Adipocyte (in vitro differentiated cells): Measurements from ENCODE around the gene HEXD.

ENCODE experiments used
- DNase-seq: peaks from one replicate; pipeline ENCODE4 v3.0.0-alpha.2; 2015; ENCODE audit warnings: low read depth
- H3K27me3 ChIP-seq: replicated peaks from 2 replicates; pipeline ENCODE4 v1.7.0; 2013; ENCODE audit warnings: mild to moderate bottlenecking, low read length, moderate library complexity; ENCODE audit not compliant: control insufficient read depth, insufficient read depth
- H3K36me3 ChIP-seq: 2 replicates; pipeline ENCODE4 v1.7.0; 2013; ENCODE audit warnings: low read length, mild to moderate bottlenecking, moderate library complexity; ENCODE audit not compliant: control insufficient read depth, insufficient read depth, severe bottlenecking
- H3K4me1 ChIP-seq: 2 replicates; pipeline ENCODE4 v1.7.0; 2013; ENCODE audit warnings: mild to moderate bottlenecking, low read length, moderate library complexity; ENCODE audit not compliant: control insufficient read depth, insufficient read depth
- H3K4me3 ChIP-seq: 2 replicates; pipeline ENCODE4 v1.7.0; 2013; ENCODE audit warnings: mild to moderate bottlenecking, low read length, moderate library complexity
- H3K9ac ChIP-seq: 2 replicates; pipeline ENCODE4 v1.7.0; 2013; ENCODE audit warnings: mild to moderate bottlenecking, low read length, moderate library complexity
- H3K9me3 ChIP-seq: 2 replicates; pipeline ENCODE4 v1.7.0; 2013; ENCODE audit warnings: mild to moderate bottlenecking, low read length, moderate library complexity; ENCODE audit not compliant: control insufficient read depth

The HEXD gene

DNA sequence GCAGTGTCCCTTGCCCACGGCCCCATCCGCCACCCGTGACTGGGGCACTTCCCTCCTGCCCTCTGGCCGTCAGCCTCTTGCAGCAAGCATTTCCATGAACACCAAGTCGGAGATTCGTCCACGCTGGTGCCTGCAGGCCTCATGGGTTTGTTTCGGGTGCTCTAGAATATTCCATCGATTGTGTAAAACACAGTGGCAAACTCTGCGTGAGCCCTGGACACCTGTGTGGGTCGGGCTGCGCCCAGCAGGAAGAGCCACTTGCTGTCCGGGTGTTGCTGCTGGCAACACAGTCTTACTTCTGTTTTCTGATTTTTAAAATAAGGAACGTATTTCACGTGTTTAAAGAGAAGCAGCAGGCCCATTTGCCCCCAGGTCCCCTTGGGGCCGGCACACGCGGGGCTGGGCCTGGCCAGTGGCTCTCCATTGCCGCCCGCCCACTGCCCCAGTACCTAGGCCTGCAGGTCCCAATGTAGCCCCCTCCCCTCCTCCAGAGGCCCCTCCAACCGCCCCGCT lies 22.4 kb downstream of the HEXD start:
- Histone ChIP-seq H3K9me3 (no peaks in the 10 kb centered on the region), H3K36me3 (peaks cover 25% of the 10 kb centered on the region)
- DNase-seq: no peak

DNA sequence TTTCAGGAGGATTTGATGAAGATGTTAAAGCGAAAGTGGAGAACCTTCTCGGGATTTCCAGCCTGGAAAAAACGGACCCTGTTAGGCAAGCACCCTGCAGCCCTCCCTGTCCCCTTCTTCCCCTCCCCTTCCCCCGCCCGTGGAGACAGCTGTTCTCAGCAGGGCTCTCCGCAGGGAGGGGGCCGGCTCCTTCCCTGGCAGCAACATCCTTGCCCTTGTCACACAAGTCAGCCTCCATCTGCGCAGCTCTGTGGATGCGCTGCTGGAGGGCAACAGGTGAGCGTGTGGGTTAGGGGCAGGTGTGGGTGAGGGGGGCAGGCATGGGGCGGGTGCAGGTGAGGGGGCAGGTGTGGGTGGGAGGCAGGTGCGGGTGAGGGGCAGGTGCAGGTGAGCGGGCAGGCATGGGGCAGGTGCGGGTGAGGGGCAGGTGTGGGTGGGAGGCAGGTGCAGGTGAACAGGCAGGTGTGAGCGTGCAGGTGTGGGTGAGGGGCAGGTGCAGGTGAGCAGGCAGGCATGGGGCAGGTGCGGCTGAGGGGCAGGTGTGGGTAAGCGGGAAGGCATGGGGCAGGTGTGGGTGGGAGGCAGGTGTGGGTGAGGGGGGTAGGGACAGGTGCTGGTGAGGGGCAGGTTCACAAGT lies 23.0 kb downstream of the HEXD start:
- H3K4me3 ChIP-seq: no peak overlapping the region
- no peaks in the 10 kb centered on the region for H3K4me1 ChIP-seq
- H3K9me3 ChIP-seq: no peaks in the 10 kb centered on the region
- no peak overlapping the region for H3K9ac ChIP-seq
- peaks cover 25% of the 10 kb centered on the region for H3K36me3 ChIP-seq
- DNase-seq: no peak
- H3K27me3 ChIP-seq: no peaks in the 10 kb centered on the region

More for the DNA sequence above, 22.4 kb downstream of the HEXD start:
- Histone ChIP-seq H3K4me1 (no peaks in the 10 kb centered on the region), H3K9ac (no peak overlapping the region), H3K4me3 (no peak overlapping the region), H3K27me3 (no peaks in the 10 kb centered on the region)

DNA sequence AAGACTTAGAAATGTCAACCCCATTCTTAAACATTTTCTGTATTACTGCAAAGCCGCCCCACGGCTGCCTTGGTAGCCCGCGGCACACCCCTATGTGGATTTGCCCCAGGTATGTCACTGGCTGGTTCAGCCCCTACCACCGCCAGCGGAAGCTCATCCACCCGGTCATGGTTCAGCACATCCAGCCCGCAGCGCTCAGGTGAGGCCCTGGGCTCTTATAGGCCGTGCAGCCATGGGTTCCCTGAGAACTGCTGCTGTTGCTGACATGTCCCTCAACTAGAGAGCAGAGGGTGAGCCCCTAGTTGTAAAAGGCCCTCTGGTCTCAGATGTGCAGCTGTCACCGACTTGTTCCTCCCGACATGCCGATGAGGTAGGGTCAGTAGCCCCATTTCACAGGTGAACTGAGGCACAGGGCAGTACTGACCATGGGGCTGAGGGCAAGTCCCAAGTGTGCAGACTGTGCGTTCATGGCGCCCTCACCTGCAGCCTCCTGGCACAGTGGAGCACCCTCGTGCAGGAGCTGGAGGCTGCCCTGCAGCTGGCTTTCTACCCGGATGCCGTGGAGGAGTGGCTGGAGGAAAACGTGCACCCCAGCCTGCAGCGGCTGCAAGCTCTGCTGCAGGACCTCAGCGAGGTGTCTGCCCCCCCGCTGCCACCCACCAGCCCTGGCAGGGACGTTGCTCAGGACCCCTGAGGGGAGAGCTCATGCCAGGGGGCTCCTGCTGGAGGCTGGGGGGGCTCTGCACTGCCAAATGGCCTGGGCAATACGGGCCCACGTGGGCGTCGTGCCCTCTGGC lies 23.7 kb downstream of the HEXD start:
- no peak for DNase-seq

DNA sequence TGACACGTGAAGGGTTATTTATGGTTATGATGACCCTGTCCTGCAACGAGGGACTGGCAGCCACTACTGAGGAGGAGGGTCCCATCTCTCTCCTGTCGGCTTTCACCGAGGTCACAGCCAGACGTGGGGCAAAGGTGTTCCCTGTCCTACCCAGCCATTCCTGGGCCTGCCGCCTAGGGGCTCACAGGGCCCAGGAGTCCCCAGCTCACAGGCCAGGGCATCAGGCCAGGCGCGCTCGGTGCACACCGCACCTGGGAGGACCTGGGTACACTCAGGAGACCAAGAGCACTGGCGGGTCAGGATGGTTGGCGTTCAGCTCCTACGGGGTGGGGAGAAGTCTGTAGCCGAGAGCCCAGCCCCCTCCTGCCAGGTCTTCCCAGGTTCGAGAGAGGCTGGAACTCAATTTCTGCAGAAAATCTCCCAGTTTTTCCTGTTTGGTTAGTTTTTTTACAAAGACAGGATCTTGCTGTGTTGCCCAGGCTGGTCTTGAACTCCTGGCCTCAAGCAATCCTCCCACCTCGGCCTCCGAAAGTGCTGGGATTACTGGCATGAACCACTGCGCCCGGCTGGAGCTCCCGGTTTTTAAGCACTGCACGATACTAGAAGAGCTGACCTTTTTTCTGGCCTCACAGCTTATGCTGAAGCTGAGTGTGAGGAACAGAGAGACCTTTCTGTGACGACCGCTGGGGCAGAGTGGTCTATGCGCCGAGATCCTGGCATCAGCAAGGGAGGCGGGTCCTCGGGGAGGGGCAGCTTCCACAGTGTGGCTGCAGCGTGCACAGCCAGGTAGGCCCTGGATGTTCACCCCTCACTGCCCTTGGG lies 24.7 kb downstream of the HEXD start:
- no peak overlapping the region for H3K4me3 ChIP-seq
- H3K36me3 ChIP-seq: peaks cover 25% of the 10 kb centered on the region
- H3K9ac ChIP-seq: no peak overlapping the region
- no peaks in the 10 kb centered on the region for H3K9me3 ChIP-seq
- no peak for DNase-seq
- H3K27me3 ChIP-seq: no peaks in the 10 kb centered on the region
- H3K4me1 ChIP-seq: no peaks in the 10 kb centered on the region

More for the DNA sequence above, 23.7 kb downstream of the HEXD start:
- no peaks in the 10 kb centered on the region for H3K9me3 ChIP-seq
- no peak overlapping the region for H3K9ac ChIP-seq
- H3K36me3 ChIP-seq: peaks cover 25% of the 10 kb centered on the region
- no peaks in the 10 kb centered on the region for H3K4me1 ChIP-seq
- H3K27me3 ChIP-seq: no peaks in the 10 kb centered on the region
- no peak overlapping the region for H3K4me3 ChIP-seq

DNA sequence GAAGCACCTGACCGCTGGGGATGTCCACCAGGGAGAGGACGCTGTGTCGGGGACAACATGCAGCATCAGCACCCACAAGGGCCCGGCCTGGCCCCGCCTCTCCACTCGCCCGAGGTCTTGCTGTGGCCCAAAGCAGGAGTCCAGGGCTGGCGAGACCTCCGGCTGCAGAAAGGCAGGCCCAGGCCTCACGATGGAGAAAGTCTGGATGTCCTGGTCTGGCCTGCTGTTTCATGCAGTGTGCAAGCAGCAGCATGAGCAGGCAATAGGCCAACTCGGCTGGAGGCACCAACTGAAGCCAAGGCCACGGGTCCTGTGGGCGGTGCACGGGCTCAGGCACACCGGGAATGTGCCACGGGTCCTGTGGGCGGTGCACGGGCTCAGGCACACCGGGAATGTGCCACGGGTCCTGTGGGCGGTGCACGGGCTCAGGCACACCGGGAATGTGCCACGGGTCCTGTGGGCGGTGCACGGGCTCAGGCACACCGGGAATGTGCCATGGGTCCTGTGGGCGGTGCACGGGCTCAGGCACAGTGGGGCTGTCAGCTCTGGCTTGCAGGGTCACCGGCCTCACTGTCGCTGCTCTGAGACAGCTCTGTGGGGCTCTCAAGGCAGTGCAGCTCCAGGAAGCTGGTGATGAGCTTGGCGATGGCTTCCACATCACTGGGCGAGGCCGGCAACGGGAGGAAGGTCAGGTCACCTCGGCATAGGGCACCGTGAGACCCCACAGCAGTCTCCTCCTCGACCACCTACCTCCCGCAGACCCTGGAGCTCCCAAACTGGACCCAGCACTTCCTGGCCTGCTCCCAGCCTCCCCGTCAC lies 25.5 kb downstream of the HEXD start:
- Histone ChIP-seq H3K9me3 (no peaks in the 10 kb centered on the region), H3K9ac (no peak overlapping the region), H3K27me3 (no peaks in the 10 kb centered on the region), H3K36me3 (peaks cover 25% of the 10 kb centered on the region), H3K4me3 (no peak overlapping the region), H3K4me1 (no peaks in the 10 kb centered on the region)
- DNase-seq: no peak

DNA sequence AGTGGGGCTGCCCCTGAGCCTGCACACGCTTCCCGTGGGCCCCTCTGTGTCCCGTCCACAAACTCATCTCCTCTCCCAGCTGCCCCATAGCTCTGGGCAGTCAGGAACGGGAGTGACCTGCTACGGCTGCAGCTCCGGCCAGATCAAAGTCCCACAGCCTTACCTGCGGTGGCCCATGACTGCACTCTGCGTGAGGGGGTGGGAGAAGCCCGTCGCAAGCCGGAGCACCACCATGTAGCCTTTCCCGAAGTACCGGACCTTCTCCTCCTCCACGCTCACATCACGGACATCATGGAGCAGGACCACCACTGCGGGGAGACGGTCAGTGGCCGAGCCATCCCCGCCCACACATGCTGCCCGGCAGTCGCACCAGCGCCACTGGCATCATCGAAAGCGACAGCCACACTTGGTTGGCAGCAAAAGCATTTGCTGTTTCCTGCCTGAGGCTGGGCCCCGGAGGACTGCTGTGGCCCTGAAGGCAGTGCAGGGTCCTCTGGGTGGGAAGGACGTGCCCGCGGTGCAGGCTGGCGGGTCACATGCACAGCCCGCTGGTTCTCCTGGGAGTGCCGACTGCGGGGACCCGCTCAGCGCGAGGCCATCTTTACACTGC lies 26.2 kb downstream of the HEXD start:
- Histone ChIP-seq H3K4me3 (no peak overlapping the region), H3K9ac (no peak overlapping the region), H3K27me3 (no peaks in the 10 kb centered on the region), H3K4me1 (peaks cover 3% of the 10 kb centered on the region), H3K9me3 (no peaks in the 10 kb centered on the region), H3K36me3 (peaks cover 25% of the 10 kb centered on the region)
- no peak for DNase-seq

DNA sequence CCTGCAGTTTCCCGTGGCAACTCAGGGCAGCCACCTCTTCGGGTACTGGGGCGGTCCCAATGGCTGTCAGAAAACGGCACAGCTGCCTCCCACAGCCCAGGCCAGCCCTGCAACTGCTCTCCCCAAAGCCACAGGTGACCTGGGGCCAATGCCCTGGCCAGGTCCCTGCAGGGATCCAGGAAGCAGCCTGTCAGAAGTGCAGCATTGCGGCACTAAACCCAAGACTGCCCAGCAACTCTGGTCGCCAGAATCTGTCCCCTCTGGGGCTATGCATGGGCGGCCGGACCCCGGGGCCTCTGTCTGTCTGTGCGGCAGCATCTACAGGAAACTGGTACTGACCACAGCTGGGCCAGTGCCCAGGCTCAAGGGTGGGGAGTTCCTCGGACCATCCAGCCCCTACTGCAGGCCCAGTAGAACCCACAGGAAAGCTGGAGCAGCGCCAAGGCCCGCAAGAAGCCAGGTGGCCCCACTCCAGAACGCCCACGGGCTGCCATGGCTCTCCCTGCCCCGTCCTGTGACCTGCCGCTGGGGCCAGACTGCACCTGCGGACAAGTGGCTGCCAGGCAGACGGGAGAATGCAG lies 26.9 kb downstream of the HEXD start:
- no peak overlapping the region for H3K9ac ChIP-seq
- no peaks in the 10 kb centered on the region for H3K27me3 ChIP-seq
- no peak for DNase-seq
- peaks cover 25% of the 10 kb centered on the region for H3K36me3 ChIP-seq
- H3K4me1 ChIP-seq: peaks cover 8% of the 10 kb centered on the region
- H3K9me3 ChIP-seq: no peaks in the 10 kb centered on the region
- H3K4me3 ChIP-seq: no peak overlapping the region

DNA sequence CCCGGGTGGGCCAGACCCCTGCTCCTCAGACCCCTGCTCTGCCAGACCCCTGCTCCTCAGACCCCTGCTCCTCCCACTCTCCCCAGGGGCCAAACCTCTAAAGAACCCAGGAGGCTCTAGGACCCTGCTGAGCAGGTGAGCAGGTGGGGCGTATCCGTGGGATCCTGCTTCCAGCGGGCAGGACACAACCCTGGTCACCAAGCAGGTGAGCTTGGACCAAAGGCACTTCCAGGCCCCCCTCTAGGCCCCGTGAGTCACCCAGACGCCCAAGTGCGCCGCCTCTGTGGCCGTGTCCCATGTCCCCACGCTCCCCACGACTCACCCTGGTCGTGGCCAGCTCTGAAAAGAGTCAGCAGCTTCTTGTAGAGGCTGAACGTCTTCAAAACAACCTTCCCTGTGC lies 27.4 kb downstream of the HEXD start:
- Histone ChIP-seq H3K4me3 (no peak overlapping the region), H3K4me1 (peaks cover 8% of the 10 kb centered on the region), H3K27me3 (no peaks in the 10 kb centered on the region), H3K36me3 (peaks cover 25% of the 10 kb centered on the region), H3K9me3 (no peaks in the 10 kb centered on the region), H3K9ac (no peak overlapping the region)
- no peak for DNase-seq

DNA sequence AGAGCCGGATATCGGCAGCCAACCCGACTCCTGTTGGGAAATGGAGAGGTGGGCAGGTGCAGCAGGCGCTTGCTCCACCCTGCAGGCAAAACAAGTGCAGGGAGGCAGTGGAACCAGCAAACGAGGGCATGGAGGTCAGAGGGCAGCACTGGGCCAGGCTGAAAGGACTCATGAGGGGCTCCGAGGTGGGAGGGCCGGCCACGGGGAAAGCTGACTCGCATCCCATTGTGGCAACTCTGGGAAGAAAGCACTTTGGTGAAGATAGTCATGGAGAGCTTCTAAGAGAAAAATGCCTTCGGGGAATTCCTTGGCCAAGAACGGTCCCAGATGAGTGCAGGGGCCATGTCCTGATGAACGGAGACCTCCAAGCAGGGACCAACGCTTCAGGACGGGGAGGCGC lies 28.0 kb downstream of the HEXD start:
- no peaks in the 10 kb centered on the region for H3K27me3 ChIP-seq
- no peaks in the 10 kb centered on the region for H3K9me3 ChIP-seq
- peaks cover 25% of the 10 kb centered on the region for H3K36me3 ChIP-seq
- peaks cover 11% of the 10 kb centered on the region for H3K4me1 ChIP-seq
- no peak overlapping the region for H3K4me3 ChIP-seq
- no peak for DNase-seq
- no peak overlapping the region for H3K9ac ChIP-seq

DNA sequence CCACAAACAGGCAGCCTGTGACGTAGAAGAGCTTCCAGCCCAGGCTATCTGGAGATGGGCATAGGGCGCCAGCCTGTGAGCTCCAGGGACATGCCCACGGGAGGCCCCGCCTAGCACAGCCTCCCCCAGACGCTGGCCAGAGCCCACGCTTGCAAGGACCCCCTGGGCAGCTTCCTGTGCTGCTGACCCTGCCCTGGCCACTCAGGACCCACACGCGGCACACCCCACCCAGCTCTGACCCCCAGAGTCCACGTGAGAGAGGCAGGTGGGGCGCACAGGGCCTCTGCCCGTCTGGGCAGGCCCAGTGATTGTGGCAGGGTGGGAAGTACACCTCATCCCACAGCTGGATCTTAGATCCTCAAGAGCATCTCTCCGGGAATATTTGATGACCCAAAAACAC lies 28.5 kb downstream of the HEXD start:
- Histone ChIP-seq H3K27me3 (no peaks in the 10 kb centered on the region), H3K4me1 (peaks cover 15% of the 10 kb centered on the region), H3K9me3 (no peaks in the 10 kb centered on the region), H3K9ac (no peak overlapping the region), H3K36me3 (peaks cover 24% of the 10 kb centered on the region), H3K4me3 (no peak overlapping the region)
- DNase-seq: no peak
